Measurements from ENCODE around the gene OR2G6.

The OR2G6 gene

GRCh38 chr1:248576260-248576980, 68.5 kb downstream of the OR2G6 start:
- no peak for DNase-seq (ENCODE audit: low read depth)

All from stimulated activated CD4-positive, alpha-beta T cell treated with anti-CD3 and anti-CD28 coated beads, Interleukin-2, amount 100 ng/mL, for 4 hours (primary cell).